ELR (cell line): ENCODE results near the gene ZBTB32.

Source experiments
- DNase-seq: peaks from one replicate; pipeline ENCODE4 v3.0.0-alpha.2; 2015; ENCODE audit warnings: low read depth

The ZBTB32 gene

DNA sequence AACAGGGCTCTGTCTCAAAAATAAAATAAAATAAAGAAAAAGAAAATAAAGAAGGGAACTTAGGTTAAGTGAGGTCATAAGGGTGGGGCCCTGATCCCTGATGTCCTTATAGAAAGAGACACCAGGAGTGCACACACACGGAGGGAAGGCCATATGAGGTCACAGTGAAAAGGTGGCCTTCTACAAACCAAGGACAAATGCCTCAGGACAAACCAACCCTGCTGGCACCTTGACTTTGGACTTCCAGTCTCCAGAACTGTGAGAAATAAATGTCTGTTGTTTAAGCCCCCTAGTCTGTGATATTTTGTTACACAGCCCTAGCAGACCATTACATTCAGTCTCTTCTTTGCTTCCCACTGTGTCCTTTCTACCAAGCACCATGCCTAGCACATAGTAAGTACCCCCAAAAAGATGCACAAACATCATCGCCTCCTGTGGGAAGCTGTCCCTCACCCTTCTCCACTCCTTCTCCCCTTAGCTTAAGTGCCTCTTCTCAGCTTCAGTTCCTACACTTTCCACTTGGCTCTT is 8.4 kb upstream of the ZBTB32 start:
- no peak for DNase-seq

DNA sequence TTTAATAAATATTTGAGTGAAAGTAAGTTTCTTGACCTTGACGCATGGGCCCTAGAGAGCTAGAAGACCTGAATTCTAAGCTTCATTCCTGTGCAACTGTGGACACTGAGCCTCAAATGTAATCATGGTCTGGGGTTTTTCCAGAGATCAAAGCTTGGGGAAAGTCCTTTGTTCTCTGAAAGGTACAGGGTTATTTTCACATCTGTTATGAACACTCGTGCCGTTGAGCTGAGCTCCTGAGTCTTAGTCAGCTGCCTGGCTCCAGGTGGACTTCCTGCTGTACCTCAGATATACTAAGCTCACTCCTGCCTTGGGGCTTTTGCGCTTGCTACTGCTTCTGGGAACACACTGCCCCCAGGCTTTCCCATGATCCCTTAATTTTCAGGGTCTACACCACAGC is 7.5 kb upstream of the ZBTB32 start:
- DNase-seq = no peak

DNA sequence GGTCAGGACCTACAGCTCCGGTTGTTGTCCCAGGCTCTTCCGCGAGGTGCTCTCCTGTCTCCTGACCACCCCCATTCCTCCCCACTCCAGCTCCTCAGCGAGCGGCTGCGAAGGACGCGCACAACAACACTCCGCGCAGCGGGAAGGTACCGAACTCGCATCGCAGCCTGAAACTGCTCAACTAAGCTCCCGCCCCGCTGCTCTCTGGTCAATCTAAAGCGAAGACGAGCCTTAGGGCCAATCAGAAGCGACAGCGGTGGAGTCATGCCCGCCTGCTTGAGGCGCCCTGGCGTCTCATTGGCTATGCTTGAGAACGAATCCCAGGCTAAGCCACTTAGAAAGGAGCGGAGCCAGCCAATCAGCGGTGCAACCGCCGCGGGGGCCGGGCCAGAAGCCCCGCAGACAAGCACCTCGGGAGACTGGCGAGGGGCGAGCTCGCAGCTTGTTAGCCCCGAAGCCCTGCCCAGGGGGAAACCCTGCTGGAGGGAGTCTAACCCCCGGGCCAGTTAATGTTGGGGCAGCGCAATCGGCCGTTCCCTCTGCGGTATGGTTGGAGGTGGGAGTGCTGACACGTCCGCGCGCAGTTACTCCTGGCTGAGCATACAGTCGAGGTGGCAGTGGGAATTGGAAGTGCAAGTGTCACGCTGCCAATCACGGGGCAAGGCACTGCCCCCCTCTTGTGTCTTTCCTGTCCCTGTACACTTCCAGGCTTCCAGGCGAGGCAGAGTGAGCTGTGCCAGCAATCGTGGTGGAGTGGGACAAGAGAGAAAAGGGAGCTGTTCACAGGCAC is 1.9 kb upstream of the ZBTB32 start:
- DNase-seq = peak; percentile 98

DNA sequence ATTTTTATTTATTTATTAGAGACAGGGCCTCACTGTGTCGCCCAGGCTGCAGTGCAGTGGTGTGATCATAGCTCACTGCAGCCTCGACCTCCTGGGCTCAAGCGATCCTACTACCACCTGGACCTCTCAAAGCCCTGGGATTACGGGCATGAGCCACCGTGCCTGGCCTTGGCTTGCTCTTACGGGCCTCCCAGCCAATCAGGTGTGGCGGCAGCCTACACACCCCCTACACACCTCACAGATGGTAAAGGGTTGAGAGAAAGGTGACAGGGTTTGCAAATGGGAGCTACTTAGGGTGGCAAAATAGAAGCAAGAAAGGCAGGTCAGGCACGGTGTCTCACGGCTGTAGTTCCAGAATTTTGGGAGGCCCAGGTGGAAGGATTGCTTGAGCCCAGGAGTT is 1.0 kb upstream of the ZBTB32 start:
- no peak for DNase-seq

DNA sequence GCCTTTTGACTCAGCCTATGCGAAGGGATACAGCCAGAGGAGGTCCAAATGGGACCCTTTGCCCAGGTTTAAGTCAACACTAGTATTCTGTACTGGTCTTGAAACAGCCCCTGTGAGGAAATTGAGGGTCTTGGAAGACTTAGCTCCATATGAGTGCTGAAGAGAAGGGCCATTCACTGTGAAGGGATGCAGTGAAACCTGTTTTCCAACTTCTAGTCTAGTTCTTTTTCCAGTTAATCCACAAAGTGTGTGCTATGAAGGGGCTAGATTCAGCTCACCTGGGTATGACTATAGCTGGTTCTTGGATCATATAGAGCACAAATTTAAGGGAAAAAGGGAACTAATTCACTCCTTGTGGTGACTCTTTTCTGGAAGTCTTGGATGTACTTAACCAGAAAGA is 4.0 kb downstream of the ZBTB32 start:
- no peak for DNase-seq

DNA sequence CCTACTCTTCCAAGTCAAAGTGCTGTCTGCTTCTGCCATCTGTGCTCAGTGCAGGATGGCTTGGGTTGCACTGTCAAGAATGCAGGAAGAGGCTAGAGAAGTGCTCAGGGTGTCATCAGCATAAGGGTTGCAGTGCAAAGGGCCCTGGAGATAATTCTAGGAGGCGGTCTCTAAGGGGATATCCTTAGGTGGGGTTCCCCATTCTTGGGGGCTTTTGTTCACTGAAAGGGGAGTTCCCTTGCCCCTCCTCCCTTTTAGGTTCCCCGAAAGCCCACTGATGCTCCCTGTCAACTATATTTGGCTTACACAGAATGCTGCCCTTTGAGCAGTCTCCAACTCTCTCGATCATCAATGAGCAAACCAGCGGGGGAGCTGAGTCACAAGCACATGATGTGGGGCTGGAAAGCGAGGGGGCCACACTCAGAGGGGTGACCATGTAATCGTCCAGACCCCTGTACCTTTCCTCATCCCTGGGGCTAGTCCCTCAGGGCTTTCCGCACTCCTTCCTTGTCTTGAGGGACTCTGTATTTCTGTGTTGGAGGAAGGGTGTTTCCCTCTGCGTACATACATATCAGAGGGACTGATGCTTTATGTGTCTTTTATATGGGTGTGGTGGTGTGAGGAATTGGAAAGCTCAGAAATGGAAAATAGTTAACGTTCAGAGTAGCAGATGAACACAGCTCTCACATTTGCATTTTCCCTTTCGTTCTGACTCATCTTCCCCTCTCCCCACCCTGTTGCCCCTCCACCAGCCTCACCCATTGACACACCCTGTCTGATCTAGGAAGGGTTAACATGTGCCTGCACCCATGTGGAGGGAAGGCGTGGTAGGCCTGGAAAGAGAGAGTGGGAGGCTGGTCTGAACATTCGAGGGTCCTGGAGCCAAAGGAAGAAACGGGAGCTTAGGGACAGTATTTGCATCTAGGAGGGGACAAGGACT is 6.7 kb downstream of the ZBTB32 start:
- DNase-seq = peak; percentile 46

DNA sequence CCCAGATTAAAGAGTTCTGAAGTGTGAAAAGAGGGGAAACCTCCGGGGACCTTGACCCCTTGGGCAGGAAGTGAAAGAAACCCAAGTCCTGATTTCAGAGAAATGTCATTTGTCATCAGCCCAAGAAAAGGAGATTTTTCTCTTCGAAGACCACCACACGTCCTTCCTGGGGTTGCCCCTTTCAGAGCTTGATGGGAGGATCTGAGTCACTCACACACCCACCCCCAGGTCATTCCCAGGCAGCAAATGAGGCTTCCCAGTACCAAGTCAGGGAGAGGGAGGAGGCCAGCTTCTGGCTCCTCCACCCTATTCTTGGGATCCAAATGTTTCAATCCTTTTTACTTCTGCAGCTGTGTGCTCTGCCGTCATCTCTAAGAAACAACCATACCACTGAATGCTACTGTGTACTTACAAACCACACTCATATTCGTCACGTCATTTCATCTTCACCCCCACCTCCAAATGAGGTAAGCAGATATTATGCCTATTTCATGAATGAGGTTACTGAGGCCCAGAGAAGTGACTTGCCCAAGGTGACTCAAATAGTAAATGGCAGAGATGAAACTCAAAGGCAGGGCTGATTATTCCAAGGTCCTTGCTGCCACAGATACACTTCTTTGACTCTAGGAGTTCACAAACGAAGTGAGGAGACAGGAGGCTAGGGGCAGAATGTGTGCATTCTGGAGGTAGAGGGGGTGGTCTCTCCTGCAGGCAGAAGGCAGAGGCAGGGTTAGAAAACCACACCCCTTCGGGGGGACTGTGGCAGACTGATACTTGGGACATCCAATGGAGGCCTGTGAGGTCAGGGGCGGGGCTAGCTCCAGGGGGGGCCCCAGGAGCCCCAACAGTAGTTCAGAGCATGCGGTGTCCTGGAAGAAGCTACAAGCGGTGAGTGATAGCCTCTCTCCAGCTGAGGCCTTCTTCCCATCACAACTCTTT is 8.5 kb downstream of the ZBTB32 start:
- no peak for DNase-seq

DNA sequence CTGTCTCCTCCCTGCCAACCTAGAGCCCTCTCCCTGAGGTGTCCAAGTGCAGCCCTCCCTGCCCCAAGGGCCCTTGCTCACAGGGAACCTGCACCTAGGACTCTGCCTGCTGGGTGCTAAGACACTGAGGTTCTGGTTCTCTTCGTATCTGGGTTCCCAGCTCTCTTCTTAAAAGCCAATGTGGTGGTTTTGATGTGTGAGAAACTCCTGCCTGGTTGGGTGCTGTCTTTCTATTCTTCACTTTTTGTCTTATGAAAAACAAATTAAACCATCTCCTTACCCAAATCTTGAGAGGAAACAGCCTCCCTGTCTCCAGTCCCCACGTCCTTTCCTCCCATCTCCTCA is 9.1 kb downstream of the ZBTB32 start:
- no peak for DNase-seq

DNA sequence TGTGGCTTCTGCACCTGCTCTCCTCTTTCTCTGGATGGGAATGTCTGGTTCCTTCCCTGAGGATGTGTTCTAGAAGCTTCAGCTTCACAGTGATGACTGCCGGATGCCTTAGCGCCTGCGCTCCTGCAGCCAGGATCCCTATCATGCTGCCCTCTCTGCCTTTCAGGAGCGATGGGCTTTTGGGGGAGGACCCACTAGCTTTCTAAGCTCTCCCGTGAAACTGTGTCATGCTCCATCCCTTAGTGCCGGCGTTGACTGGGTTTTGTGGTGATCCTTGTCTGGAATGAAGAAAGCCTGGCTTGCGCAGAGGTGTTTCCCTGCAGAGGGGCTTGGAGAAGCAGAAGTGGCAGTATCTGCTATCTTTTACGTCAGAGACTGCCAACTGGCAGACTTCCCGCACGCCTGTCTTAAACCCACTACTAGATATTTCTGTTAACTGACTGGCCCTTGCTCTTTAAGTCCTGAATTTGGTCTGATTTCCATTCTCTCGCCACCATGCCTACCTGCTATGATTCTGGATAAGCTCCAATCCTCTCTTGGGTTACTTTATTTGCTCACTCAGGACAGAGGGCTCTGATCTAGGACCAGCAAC is 9.6 kb downstream of the ZBTB32 start:
- no peak for DNase-seq

DNA sequence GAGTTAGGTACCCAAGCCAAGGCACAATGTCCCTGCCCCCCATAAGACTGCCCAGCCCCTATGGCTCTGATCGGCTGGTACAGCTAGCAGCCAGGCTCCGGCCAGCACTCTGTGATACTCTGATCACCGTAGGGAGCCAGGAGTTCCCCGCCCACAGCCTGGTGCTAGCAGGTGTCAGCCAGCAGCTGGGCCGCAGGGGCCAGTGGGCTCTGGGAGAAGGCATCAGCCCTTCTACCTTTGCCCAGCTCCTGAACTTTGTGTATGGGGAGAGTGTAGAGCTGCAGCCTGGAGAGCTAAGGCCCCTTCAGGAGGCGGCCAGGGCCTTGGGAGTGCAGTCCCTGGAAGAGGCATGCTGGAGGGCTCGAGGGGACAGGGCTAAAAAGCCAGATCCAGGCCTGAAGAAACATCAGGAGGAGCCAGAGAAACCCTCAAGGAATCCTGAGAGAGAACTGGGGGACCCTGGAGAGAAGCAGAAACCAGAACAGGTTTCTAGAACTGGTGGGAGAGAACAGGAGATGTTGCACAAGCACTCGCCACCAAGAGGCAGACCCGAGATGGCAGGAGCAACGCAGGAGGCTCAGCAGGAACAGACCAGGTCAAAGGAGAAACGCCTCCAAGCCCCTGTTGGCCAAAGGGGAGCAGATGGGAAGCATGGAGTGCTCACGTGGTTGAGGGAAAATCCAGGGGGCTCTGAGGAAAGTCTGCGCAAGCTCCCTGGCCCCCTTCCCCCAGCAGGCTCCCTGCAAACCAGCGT is 10.4 kb downstream of the ZBTB32 start:
- DNase-seq = no peak

DNA sequence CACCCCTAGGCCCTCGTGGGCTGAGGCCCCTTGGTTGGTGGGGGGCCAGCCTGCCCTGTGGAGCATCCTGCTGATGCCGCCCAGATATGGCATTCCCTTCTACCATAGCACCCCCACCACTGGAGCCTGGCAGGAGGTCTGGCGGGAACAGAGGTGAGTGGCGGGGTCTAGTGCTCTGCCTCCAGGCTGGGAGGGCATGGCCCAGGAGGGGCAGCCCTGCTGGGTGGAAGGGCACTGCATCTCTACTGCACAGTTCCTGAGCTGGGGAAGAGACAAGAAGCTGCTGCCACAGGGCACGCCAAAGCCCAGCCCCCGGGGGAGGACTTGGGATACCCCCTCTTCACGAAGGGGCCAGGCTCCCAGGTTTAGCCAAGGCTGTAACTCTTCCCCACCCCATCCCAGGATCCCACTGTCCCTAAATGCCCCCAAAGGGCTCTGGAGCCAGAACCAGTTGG is 11.0 kb downstream of the ZBTB32 start:
- no peak for DNase-seq

DNA sequence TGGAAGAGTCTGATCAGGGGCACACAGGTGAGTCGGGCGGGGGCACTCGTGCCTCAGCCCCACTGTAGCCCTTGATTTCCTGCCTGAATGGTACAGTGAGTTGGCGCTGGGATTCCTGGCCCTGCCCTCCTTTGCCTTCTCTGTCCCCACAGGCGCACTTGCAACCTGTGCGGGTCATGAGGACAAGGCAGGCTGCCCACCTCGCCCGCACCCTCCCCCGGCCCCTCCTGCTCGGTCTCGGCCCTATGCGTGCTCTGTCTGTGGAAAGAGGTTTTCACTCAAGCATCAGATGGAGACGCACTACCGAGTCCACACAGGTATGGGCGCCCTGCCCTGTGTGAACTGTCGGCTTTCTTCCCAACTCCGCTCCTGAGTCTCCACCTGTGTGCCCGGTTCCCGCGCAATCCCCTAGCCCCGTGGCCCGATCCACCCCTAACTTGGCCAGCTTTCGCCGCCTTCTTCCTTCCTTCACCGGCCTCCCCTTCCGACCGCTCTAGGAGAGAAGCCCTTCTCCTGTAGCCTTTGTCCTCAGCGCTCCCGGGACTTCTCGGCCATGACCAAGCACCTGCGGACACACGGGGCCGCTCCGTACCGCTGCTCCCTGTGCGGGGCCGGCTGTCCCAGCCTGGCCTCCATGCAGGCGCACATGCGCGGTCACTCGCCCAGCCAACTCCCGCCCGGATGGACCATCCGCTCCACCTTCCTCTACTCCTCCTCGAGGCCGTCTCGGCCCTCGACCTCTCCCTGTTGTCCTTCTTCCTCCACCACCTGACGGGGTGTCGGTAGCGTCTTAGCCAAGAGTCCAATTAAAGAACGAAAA is 11.8 kb downstream of the ZBTB32 start:
- DNase-seq = no peak

DNA sequence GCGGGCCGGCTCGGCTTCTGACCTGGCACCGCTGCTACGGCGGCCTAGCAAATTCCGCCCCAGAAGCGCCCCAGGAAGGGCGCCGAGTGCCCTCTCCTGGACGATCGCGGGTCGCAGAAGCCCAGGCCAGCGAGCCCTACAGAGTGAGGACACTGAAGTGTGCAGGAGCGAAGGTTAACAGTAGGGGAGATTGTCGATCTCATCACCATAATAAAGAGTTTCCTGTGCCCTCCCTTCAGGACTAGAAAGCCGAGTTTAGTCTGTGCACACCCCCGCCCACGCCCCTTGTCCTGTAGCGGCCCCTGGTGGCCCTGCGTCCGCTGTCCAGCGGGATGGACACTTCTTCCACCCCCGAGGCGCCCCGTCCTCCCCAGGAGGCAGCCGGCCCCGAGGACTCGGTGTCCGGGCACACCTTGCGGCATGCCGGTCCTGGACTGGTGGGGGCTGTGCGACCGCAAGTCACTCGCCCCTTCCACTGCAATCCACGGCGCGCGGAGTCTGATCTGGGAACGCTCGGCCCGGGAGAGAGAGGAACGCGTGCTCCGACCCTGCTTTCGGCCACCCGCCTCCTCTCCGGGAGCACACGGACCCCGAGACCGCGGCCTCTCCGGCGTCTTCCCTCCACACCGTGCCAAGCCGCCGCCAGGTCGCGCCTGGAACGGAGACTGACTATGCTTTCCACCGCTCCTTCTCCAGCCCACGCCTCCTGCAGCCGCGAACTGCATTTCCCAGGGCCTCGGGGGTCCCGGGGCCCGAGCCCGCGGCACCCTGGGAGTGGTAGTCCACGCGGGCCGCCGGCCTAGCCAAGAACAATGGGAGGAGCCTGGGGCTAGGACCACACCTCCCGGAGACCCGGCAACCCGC is 12.7 kb downstream of the ZBTB32 start:
- DNase-seq = peak; percentile 95

DNA sequence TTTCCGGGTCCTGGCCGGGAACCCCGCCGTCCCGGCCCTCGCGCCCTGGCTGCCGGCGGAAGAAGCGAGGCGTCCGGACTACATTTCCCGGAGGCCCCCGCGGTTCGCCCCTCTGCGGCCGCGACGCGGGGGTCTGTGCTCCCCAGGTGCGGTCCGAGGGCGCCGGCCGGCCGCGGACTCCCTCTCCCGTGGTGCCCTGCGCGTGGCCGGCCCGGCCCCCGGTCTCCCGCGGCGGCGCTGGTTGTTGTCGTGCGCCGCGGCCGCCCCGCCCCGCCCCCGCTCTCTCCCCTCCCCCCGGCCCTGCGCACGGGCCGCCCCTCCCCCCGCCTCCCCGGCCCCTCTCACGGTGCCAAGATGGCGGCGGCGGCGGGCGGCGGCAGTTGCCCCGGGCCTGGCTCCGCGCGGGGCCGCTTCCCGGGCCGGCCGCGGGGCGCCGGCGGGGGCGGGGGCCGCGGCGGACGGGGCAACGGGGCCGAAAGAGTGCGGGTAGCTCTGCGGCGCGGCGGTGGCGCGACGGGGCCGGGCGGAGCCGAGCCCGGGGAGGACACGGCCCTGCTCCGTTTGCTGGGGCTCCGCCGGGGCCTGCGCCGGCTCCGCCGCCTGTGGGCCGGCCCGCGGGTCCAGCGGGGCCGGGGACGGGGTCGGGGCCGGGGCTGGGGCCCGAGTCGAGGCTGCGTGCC is 13.4 kb downstream of the ZBTB32 start, which contains the start of gene KMT2B:
KMT2B (plus strand) TSS at position 339 of the 680 bp plus-strand sequence; CDS start at position 355, 16 bp downstream.
- no peak for DNase-seq

DNA sequence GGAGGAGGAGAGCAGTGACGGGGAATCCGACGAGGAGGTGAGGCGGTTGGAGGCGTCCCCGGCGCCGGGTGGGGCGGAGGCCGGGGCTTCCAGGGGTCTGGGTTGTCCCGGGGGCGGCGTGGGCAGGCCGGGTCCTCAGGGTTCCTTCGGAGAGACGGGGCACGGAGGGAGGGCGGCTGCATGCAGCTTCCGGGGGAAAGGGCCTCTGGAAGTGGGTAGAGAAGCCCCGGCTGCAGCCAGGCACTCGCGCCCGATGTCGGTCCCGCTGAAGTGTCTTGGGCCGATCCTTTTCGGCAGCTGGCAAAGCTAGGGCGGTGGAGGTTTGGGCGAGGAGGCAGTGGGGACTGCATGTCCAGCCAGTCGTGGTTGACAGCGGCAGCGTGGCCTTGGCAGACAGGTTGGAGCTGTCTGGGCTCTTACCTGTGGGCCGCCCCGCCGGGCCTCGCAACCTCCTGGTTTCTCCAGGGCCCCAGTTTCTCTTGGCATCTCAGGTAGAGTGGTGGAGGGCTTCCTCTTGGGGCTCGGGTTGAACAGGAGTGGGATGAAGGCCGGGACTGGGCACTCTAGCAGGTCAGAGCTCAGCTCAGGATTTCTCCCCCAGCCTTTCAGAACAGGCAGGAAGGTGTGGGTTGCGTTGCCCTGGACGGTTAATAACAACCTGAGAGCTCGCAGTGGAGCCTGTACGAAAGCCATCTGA is 14.1 kb downstream of the ZBTB32 start:
- DNase-seq = peak; percentile 47

DNA sequence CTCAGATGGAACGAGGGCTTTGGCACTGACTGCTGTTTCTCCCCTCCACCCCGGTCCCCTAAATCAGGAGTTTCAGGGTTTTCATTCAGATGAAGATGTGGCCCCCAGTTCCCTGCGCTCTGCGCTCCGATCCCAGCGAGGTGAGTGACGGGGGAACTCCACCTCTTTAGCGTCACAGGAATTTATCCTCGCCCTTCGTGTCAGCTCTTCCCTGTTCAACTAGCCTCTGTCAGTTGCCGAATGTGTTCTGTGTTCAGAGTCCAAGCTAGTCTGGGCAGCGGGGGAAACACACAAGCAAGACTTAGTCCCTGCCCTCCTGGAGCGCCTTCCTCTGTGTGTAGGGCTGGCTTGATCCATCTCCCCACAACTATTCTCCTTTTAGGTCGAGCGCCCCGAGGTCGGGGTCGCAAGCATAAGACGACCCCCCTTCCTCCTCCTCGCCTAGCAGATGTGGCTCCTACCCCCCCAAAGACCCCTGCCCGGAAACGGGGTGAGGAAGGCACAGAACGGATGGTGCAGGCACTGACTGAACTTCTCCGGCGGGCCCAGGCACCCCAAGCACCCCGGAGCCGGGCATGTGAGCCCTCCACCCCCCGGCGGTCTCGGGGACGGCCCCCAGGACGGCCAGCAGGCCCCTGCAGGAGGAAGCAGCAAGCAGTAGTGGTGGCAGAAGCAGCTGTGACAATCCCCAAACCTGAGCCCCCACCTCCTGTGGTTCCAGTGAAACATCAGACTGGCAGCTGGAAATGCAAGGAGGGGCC is 15.2 kb downstream of the ZBTB32 start:
- DNase-seq = no peak

DNA sequence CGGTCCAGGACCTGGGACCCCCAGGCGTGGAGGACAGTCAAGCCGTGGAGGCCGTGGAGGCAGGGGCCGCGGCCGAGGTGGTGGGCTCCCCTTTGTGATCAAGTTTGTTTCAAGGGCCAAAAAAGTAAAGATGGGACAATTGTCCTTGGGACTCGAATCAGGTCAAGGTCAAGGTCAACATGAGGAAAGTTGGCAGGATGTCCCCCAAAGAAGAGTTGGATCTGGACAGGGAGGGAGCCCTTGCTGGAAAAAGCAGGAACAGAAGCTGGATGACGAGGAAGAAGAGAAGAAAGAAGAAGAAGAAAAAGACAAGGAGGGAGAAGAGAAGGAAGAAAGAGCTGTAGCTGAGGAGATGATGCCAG is 15.8 kb downstream of the ZBTB32 start:
- DNase-seq = no peak
